Stimulated activated CD8-positive, alpha-beta memory T cell treated with anti-CD3 and anti-CD28 coated beads, Interleukin-15, amount 100 ng/mL, for 24 hours (primary cell): ENCODE measurements around the gene PMIS2.

ENCODE experiments used
- DNase-seq: peaks from one replicate; pipeline ENCODE4 v3.0.0-alpha.2; 2020; ENCODE audit warnings: low read depth

The PMIS2 gene

DNA sequence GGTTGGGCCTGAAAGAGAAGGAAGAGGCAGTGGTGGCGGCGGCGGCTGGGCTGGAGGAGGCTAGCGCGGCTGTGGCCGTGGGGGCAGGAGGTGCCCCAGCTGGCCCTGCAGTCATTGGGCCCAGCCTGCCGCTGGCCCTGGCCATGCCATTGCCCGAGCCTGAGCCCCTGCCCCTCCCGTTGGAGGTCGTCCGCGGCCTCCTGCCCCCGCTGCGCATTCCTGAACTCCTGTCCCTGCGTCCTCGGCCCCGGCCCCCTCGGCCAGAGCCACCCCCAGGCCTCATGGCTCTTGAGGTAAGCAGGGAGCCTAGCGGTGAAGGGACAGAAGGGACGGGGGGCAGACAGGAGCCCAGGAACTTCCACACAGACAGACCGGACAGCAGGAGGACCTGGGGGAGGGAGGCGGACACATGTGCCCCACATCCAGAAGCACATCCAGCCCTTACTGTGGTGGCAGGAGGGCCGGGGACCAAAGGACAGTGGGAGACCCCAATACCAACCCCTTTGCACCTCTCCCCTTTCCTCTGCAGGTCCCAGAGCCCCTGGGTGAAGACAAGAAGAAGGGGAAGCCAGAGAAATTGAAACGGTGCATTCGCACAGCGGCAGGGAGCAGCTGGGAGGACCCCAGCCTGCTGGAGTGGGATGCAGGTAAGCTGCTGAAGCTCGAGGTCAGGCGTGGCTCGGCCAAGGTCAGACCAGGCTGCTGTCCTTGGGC is 47.9 kb downstream of the PMIS2 start:
- no peak for DNase-seq

DNA sequence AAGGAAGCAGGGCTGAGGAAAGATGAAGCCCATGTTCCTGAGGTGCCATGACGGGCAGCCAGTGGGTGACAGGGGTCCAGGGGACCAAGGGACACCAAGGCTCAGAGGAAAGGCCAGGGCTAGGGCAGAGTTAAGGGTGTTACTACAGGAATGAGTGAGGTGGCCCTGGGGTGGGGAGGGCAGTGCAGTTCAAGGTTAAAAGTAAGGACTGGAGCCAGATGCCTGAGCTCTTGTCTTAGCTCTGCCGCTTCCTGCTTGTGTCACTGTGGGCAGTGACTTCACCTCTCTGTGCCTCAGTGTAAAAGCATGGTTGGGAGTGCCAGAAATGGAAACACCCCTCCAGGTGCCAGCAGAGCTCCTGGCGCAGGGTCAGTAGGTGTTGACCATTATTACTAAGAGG is 50.7 kb downstream of the PMIS2 start:
- no peak for DNase-seq
